Measurements from ENCODE around the gene C1orf74.

GRCh38 chr1:209822706-209823105 is 38.3 kb upstream of the C1orf74 start:
- TF ChIP-seq CTCF (IDR thresholded peaks at IDR 0.05; ENCODE audit: low read depth, low read length) (no peak), POLR2A (IDR thresholded peaks at IDR 0.05; ENCODE audit: extremely low read depth, insufficient read length) (no peak), MYC (IDR thresholded peaks at IDR 0.05; ENCODE audit: low read depth, low read length) (no peak)
- TF ChIP-seq, protein P1, sequence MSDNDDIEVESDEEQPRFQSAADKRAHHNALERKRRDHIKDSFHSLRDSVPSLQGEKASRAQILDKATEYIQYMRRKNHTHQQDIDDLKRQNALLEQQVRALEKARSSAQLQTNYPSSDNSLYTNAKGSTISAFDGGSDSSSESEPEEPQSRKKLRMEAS (IDR thresholded peaks at IDR 0.05; ENCODE audit: low read depth, low read length) = no peak
